ENCODE measurements around the gene PRPF39. TPM values are rescaled to one million over a fixed set of nuclear protein-coding genes. Genes with fewer than 3 reads are reported as not detected.
A peak's percentile ranks its signal among the peaks of the same experiment; 100 is the strongest.

The PRPF39 gene
- total RNA-seq, 1 donor from 2014 or later, result 23.4 TPM

GRCh38 chr14:45096218-45096617 lies 12.3 kb downstream of the PRPF39 start:
- Histone ChIP-seq H3K36me3 (ENCODE audit: control insufficient read depth, insufficient read depth, low read length) (peaks cover 7% of the 10 kb centered on the region), H3K4me3 (ENCODE audit: low read depth, low read length) (no peak overlapping the region), H3K27me3 (ENCODE audit: control insufficient read depth, insufficient read depth, low read length) (no peaks in the 10 kb centered on the region)
- no peak for FAIRE-seq
- DNase-seq (ENCODE audit: low read depth), result no peak
- no peak for TF ChIP-seq CTCF (IDR thresholded peaks at IDR 0.05; ENCODE audit: insufficient read depth, low read length, severe bottlenecking)

GRCh38 chr14:45103806-45104205 lies 19.9 kb downstream of the PRPF39 start:
- no peak for FAIRE-seq
- Histone ChIP-seq H3K27me3 (ENCODE audit: control insufficient read depth, insufficient read depth, low read length) (no peaks in the 10 kb centered on the region), H3K36me3 (ENCODE audit: control insufficient read depth, insufficient read depth, low read length) (peaks cover 5% of the 10 kb centered on the region), H3K4me3 (ENCODE audit: low read depth, low read length) (no peak overlapping the region)
- no peak for DNase-seq (ENCODE audit: low read depth)
- no peak for TF ChIP-seq CTCF (IDR thresholded peaks at IDR 0.05; ENCODE audit: insufficient read depth, low read length, severe bottlenecking)

GRCh38 chr14:45104561-45104960 lies 20.6 kb downstream of the PRPF39 start:
- no peak for FAIRE-seq
- no peak for TF ChIP-seq CTCF (IDR thresholded peaks at IDR 0.05; ENCODE audit: insufficient read depth, low read length, severe bottlenecking)
- DNase-seq (ENCODE audit: low read depth), result no peak
- H3K27me3 ChIP-seq (ENCODE audit: control insufficient read depth, insufficient read depth, low read length), result no peaks in the 10 kb centered on the region
- H3K4me3 ChIP-seq (ENCODE audit: low read depth, low read length), result no peak overlapping the region
- peaks cover 5% of the 10 kb centered on the region for H3K36me3 ChIP-seq (ENCODE audit: control insufficient read depth, insufficient read depth, low read length)

GRCh38 chr14:45112896-45113781 lies 29.2 kb downstream of the PRPF39 start:
- H3K36me3 ChIP-seq (ENCODE audit: control insufficient read depth, insufficient read depth, low read length), result peaks cover 7% of the 10 kb centered on the region
- FAIRE-seq, result no peak
- no peak for TF ChIP-seq CTCF (IDR thresholded peaks at IDR 0.05; ENCODE audit: insufficient read depth, low read length, severe bottlenecking)

GRCh38 chr14:45114327-45114726 lies 30.4 kb downstream of the PRPF39 start:
- no peak for TF ChIP-seq CTCF (IDR thresholded peaks at IDR 0.05; ENCODE audit: insufficient read depth, low read length, severe bottlenecking)
- Histone ChIP-seq H3K27me3 (ENCODE audit: control insufficient read depth, insufficient read depth, low read length) (no peaks in the 10 kb centered on the region), H3K4me3 (ENCODE audit: low read depth, low read length) (no peak overlapping the region), H3K36me3 (ENCODE audit: control insufficient read depth, insufficient read depth, low read length) (peaks cover 9% of the 10 kb centered on the region)
- DNase-seq (ENCODE audit: low read depth) (no peak), FAIRE-seq (no peak)

More at GRCh38 chr14:45112896-45113781, 29.2 kb downstream of the PRPF39 start:
- peak; percentile 77 for DNase-seq (ENCODE audit: low read depth)
- Histone ChIP-seq H3K4me3 (ENCODE audit: low read depth, low read length) (no peak overlapping the region), H3K27me3 (ENCODE audit: control insufficient read depth, insufficient read depth, low read length) (no peaks in the 10 kb centered on the region)

Data from bronchial epithelial cell (primary cell).